Small intestine (tissue), 7 donors: ENCODE measurements around the gene SMAD3. TPM values are rescaled to one million over a fixed set of nuclear protein-coding genes. Genes with fewer than 3 reads are reported as not detected.
A peak's percentile ranks its signal among the peaks of the same experiment; 100 is the strongest.

Experiments
- DNase-seq, 2 donors: peaks; one replicate each; pipeline versions ENCODE4 v3.0.0 to v3.0.0-alpha.2; 2013
- FAIRE-seq: peaks from 2 replicates; lab custom pipeline; 2012; peaks lifted over from hg19 to GRCh38; lab: Jason Lieb, UNC
- H3K27ac ChIP-seq, 3 donors: one replicate each; pipeline ENCODE4 v1.5.1; 2013; ENCODE audit warnings: low read length in 2 of 3, mild to moderate bottlenecking in 2 of 3, control low read depth in 1 of 3, inconsistent platforms in 1 of 3, low read depth in 1 of 3, moderate library complexity in 1 of 3
- H3K27me3 ChIP-seq, 3 donors: one replicate each; pipeline ENCODE4 v1.6.1; 2013; ENCODE audit warnings: low read length in 3 of 3, inconsistent platforms in 1 of 3; ENCODE audit not compliant: control insufficient read depth in 3 of 3, insufficient read depth in 3 of 3
- H3K36me3 ChIP-seq, 3 donors: one replicate each; pipeline ENCODE4 v1.6.1; 2013; ENCODE audit warnings: low read length in 3 of 3, inconsistent platforms in 1 of 3, low read depth in 1 of 3, mild to moderate bottlenecking in 1 of 3, moderate library complexity in 1 of 3; ENCODE audit not compliant: control insufficient read depth in 3 of 3, insufficient read depth in 2 of 3
- H3K4me1 ChIP-seq, 3 donors: one replicate each; pipeline ENCODE4 v1.6.1; 2013; ENCODE audit warnings: low read length in 2 of 3, inconsistent platforms in 1 of 3, low read depth in 1 of 3, mild to moderate bottlenecking in 1 of 3, moderate library complexity in 1 of 3; ENCODE audit not compliant: control insufficient read depth in 3 of 3, insufficient read depth in 2 of 3
- H3K4me3 ChIP-seq, 3 donors: one replicate each; pipeline ENCODE4 v1.5.1; 2013; ENCODE audit warnings: low read length in 3 of 3, control low read depth in 1 of 3, inconsistent platforms in 1 of 3, low read depth in 1 of 3, mild to moderate bottlenecking in 1 of 3, moderate library complexity in 1 of 3
- H3K9me3 ChIP-seq, 2 donors: one replicate each; pipeline ENCODE4 v1.6.1; 2013; ENCODE audit warnings: low read depth in 1 of 2, low read length in 1 of 2; ENCODE audit not compliant: control insufficient read depth in 2 of 2, insufficient read depth in 1 of 2
- WGBS, 3 donors: extraction: QIAGEN DNeasy Blood & Tissue Kit; methylation state at CpG; one replicate each; pipeline ENCODE4 v1.1.7; 2013; 5-methylcytosine and 5-hydroxymethylcytosine counted together
- polyA plus RNA-seq, 4 donors: library from polyadenylated mRNA; stranded (reverse) in 3 of 4; unstranded in 1 of 4; fragments of 200-250 nt in 3 of 4; fragments of 120-200 nt in 1 of 4; gene quantifications; one replicate each; pipeline versions ENCODE4 v1.2.1 to v1.2.3, GENCODE V29; 2013
- donor health status: healthy with polysubstance abuse.
- donor health status: control.
- donor health status: control.
- donor health status: Bipolar disorder and iron deficiency.
- donor health status: healthy.

Gene SMAD3
- polyA plus RNA-seq, 4 donors: 11.6 to 33.2 (median 14.6) TPM

DNA sequence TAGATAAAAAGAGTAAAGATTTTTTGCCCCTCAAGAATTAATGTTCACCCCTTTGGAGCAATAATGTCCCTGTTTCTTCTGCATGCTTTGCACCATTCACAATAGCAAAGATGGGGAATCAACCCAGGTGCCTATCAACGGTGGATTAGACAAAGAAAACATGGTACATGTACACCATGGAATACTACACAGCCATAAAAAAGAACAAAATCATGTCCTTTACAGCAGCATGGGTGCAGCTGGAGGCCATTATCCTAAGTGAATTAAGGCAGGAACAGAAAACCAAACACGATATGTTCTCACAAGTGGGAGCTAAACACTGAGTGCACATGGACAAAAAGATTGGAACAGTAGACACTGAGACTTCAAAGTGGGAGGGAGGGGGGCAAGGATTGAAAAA lies 153.9 kb downstream of the SMAD3 start:
- FAIRE-seq (no peak), DNase-seq (no peak)
- 94 to 100% (median 97%) methylated on average over 2 of the region's 2 CpGs for WGBS, 3 donors
- no peaks in the 10 kb centered on the region for H3K36me3 ChIP-seq
- H3K9me3 ChIP-seq: no peaks in the 10 kb centered on the region
- H3K27me3 ChIP-seq: no peaks in the 10 kb centered on the region
- no peak overlapping the region for H3K27ac ChIP-seq
- no peak overlapping the region for H3K4me3 ChIP-seq
- no peaks in the 10 kb centered on the region for H3K4me1 ChIP-seq

DNA sequence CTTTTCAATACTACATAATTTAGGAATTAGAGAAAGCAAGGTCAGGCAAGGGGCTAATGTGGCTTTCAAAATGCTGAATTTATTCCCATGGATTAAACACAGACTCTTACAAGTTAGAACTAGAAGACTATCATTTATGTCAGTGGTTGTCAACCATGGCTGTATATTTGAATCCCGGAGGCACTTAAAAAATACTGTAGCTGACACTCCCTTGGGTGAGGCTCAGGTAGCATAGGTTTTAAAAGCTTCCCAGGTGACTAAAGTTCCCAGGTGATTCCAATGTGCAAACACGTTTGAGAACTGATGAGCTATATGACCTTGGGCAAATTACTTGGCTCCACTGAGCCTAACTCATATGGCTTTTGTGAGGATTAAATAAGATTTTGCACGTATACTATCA lies 159.5 kb downstream of the SMAD3 start:
- H3K9me3 ChIP-seq: no peaks in the 10 kb centered on the region
- H3K36me3 ChIP-seq: no peaks in the 10 kb centered on the region
- H3K27ac ChIP-seq: no peak overlapping the region
- H3K4me1 ChIP-seq: no peaks in the 10 kb centered on the region
- no peaks in the 10 kb centered on the region for H3K27me3 ChIP-seq
- 22 to 78% (median 52%) methylated on average over 3 of the region's 3 CpGs for WGBS, 3 donors
- FAIRE-seq (no peak), DNase-seq (peak; percentile 28 to 84)
- no peak overlapping the region for H3K4me3 ChIP-seq

DNA sequence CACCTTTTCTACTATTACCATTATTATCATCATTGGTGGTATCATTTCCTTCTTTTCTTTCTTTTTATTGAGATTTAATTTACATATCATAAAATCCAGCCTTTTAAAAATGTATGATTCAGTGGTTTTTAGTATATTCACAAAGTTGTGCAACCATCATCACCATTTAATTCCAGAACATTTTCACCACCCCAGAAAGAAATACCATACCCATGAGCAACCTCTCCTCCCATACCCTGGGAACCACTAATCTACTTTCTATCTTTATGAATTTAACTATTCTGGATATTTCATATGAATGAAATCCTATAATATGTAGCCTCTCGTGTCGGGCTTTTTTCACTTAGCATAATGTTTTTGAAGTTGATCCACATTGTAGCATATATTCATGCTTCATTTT lies 159.9 kb downstream of the SMAD3 start:
- FAIRE-seq: no peak

DNA sequence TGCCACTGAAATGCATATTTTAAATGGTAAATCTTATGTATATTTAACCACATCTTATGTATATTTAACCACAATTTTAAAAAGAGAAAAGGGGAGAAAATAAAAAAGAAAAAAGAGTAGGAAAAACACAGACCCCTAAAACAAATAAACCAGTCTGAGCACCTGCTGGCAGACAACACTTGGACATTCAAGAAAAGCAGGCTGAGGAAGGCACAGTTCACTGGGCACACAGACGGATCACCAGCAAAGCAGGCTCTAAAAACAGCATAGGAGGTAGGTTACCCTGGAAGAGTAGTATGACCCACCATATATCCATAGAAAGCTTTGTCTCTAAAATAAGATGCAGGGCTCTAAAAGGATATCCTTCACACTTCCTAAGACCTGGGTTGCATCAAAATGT lies 162.0 kb downstream of the SMAD3 start:
- no peaks in the 10 kb centered on the region for H3K27me3 ChIP-seq
- FAIRE-seq (no peak), DNase-seq (no peak)
- no peak overlapping the region for H3K27ac ChIP-seq
- no peak overlapping the region for H3K4me3 ChIP-seq
- peaks cover 2 to 8% (median 8%) of the 10 kb centered on the region in 3 donors for H3K36me3 ChIP-seq
- no peaks in the 10 kb centered on the region for H3K9me3 ChIP-seq
- H3K4me1 ChIP-seq: no peaks in the 10 kb centered on the region
- 88 to 94% (median 91%) methylated on average over 1 of the region's 1 CpG for WGBS, 3 donors

More for the DNA sequence above, 159.9 kb downstream of the SMAD3 start:
- Histone ChIP-seq H3K27me3 (no peaks in the 10 kb centered on the region), H3K9me3 (no peaks in the 10 kb centered on the region), H3K36me3 (peaks cover 0 to 2% (median 1%) of the 10 kb centered on the region in 3 donors), H3K4me3 (no peak overlapping the region), H3K4me1 (no peaks in the 10 kb centered on the region), H3K27ac (no peak overlapping the region)
- WGBS, 3 donors: 96 to 100% (median 97%) methylated on average over 2 of the region's 2 CpGs
- DNase-seq: no peak

DNA sequence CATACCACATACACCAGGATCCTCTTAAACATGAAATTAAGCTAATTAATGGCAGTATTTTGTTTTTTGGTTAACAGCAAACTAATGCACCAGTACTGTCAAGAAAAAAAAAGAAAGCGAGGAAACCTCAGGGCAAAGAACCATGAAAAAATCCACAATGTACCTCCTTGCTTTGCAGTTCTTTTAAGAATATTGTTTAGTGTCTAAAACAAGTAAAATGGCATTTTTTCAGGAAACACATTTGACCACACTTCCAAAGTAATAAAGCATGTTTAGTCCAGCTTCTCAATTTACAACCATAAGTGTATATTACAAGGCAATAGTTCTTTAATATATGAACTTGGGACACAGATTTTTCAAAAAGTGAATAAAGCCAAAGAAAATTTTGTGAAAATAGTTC lies 162.4 kb downstream of the SMAD3 start:
- H3K4me3 ChIP-seq: no peak overlapping the region
- FAIRE-seq (no peak), DNase-seq (no peak)
- WGBS, 3 donors: 88 to 100% (median 97%) methylated on average over 1 of the region's 1 CpG
- H3K27ac ChIP-seq: no peak overlapping the region
- no peaks in the 10 kb centered on the region for H3K9me3 ChIP-seq
- no peaks in the 10 kb centered on the region for H3K27me3 ChIP-seq
- H3K4me1 ChIP-seq: no peaks in the 10 kb centered on the region
- peaks cover 2 to 8% (median 8%) of the 10 kb centered on the region in 3 donors for H3K36me3 ChIP-seq

DNA sequence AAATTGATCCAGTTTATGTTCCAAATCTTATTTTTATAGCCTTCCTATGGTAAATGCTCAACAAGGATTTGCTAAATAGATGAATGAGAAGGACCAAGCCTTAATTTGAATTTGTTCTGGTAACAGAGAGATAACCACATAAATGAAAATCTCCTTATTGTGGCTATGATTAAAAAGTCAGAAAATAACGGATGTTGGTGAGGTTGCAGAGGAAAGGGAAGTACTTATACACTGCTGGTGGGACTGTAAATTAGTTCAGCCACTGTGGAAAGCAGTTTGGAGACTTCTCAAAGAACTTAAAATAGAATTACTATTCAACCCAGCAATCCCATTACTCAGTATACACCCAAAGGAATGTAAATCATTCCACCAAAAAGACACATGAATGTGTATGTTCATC lies 162.9 kb downstream of the SMAD3 start:
- 61 to 78% (median 65%) methylated on average over 1 of the region's 1 CpG for WGBS, 3 donors
- FAIRE-seq: no peak
- H3K4me3 ChIP-seq: no peak overlapping the region
- no peaks in the 10 kb centered on the region for H3K9me3 ChIP-seq
- H3K4me1 ChIP-seq: no peaks in the 10 kb centered on the region
- DNase-seq: no peak
- H3K27me3 ChIP-seq: no peaks in the 10 kb centered on the region
- no peak overlapping the region for H3K27ac ChIP-seq
- H3K36me3 ChIP-seq: peaks cover 2 to 8% (median 8%) of the 10 kb centered on the region in 3 donors

DNA sequence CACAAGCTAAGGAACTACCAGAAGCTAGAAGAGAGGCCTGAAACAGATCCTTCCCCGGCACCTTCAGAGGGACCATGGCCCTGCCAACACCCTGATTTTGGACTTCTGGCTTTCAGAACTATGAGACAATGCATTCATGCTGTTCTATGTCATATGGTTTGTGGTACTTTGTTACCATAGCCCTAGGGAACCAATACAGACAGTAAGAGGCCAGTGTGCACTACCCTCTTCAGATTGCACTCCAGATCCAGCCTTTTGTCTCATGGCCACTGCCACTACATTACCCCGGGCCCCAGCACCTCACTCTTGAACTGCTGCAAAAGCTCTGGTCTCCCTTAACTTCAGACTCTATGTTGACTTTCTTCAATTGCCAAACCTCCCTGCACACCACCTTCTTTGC lies 165.1 kb downstream of the SMAD3 start:
- DNase-seq: no peak
- no peak for FAIRE-seq
- Histone ChIP-seq H3K4me1 (no peaks in the 10 kb centered on the region), H3K27me3 (no peaks in the 10 kb centered on the region), H3K36me3 (peaks cover 4 to 8% (median 8%) of the 10 kb centered on the region in 3 donors), H3K27ac (no peak overlapping the region), H3K4me3 (no peak overlapping the region), H3K9me3 (no peaks in the 10 kb centered on the region)
- WGBS, 3 donors: 98 to 100% (median 100%) methylated on average over 2 of the region's 2 CpGs

DNA sequence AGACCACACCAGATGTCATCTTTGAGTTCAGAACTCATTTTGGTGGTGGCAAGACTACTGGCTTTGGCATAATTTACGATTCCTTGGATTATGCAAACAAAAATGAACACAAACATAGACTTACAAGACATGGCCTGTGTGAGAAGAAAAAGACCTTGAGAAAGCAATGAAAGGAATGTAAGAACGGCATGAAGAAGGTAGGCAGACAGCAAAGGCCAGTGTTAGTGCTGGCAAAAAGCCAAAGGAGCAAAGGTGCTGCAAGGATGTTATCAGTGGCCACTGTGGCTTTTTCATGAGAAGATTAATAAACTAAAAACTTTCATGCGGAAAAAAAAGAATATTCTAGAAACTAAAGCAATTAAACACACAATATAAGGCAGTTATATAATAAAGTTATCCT lies 167.2 kb downstream of the SMAD3 start:
- WGBS, 3 donors: 55 to 77% (median 60%) methylated on average over 3 of the region's 3 CpGs
- peaks cover 4 to 8% (median 8%) of the 10 kb centered on the region in 3 donors for H3K36me3 ChIP-seq

More for the DNA sequence above, 167.2 kb downstream of the SMAD3 start:
- no peaks in the 10 kb centered on the region for H3K27me3 ChIP-seq
- H3K4me1 ChIP-seq: no peaks in the 10 kb centered on the region
- no peak overlapping the region for H3K27ac ChIP-seq
- H3K4me3 ChIP-seq: no peak overlapping the region
- H3K9me3 ChIP-seq: no peaks in the 10 kb centered on the region
- no peak for FAIRE-seq
- DNase-seq: peak; percentile 65 to 82
